CD4-positive, alpha-beta T cell treated with Interleukin-15 for 1 hour (primary cell): ENCODE data around the gene AMT.
"Not testable (repeated sequence)": the region's sequence is repeated elsewhere in the genome, so short reads cannot be mapped to it uniquely, and the experiment has no call there.

Experiments used
- DNase-seq: peaks from one replicate; pipeline ENCODE4 v3.0.0-alpha.2; 2020

The AMT gene

DNA sequence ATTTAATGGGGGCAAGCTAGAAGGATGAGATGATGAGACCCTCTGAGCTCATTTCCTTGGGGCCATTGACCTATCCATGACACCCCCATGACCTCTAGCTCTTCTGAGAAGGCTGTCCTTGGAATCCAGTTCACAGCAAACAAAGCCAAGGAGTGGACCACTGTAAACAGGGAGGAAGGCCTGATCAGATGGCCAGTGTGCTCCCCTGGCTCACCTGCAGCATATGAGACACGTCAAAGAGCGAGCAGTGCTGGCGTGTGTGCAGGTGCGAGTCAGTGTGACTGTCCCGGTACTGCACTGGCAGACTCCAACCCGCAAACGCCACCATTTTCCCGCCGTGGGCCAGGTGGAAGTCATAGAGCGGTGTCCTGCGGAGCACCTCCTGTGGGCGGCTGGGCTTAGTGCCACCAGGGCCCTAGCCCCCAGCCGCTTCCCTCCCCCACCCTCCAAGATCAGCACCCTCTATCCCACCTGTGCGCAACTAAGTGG, 339 bp downstream of the AMT start:
- DNase-seq: no peak

DNA sequence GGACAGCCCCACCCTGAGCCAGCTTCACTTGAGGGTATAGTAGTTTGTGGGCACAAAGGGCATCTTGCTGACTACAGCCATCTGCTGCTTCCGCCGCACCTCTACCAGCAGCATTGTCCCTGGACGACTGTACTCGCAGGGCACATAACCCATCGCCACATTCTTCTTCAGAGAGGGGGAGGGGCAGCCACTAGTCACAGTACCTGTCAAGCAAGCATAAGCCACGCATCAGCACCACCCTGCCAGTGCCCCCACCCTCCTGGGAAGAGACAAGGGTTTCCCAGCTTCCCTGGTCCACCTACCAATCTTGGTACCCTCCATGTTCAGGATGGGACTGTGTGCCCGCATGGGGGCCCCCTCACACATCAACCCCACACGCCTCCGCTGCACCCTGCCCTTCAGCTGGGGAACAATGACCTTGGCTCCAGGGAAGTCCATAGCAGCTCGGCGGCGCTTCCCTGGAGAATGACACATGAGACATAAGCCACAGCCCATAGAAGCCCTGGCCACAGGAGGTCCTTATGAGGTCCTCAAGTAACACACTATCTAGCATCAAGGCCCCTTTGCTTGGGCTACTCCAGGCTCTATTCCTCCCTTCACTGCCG, 4.7 kb downstream of the AMT start:
- no peak for DNase-seq

DNA sequence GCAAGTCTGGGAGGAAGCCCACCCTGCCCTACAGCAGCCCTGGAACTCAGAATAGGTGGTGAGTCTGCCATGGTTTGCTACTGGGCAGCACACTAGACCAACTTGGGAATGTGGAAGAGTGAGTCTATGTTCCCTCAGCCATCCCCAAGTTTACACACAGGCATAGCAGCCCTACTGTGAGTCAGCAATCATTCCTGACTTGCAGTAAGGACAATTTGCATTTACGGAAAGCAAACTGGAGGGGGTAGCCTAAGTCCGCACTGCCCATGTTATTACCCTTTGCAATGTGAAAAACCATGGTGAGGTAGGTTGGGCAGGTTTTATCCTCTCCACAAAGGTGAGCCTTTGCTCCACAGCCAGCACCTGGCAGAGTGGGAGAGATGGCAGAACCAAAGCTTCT, 5.4 kb downstream of the AMT start:
- DNase-seq: no peak

DNA sequence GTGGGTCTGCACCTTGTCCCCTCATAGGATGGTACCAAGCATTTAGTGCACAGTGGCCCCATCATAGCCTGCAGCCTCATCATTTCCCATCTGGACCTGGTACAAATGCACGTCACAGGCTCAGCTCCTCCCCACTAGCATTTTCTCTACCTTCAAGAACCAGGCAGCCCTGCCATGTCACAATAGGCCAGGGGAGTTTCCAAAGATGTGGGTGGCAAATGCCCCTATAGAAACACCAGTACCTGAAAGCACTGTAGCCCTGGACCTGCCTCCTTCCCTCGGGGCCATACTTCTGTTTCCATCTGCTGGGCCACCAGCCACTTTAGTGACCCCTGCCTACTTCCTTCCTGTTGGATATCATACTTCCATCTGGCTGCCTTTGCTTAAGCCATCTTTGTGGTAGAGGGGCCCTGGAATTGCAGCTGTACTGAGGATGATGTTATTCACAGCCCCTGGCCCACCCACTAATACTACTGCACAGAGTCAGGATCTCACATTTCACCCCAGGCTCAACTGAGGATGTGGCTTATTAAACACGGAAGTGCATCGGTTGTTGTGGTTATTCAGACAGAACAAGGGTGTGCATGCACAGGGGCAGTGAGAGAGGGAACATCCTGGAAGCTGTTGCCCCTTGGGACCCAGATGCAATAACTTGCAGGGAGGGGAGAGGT, 6.2 kb downstream of the AMT start:
- peak; percentile 81 for DNase-seq

DNA sequence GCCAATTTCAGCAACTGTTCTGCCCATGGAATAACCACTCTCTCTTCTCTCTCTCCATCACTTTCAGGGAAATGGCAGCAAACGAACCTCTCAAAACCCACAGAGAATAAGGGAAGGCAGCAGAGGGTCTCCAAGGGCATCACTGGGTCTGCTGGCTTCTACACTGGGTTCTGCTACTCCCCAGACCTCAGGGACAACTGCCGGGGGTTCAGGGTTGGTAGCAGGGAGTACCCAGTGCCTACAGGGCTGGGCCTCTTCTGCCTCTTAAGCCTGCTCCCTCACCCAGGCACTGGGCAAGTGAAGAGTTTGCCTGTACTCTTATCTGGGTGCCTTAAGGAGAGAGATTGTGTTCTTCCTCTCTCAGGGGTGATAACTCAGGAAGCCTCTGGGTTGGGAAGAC, 7.5 kb downstream of the AMT start:
- no peak for DNase-seq

DNA sequence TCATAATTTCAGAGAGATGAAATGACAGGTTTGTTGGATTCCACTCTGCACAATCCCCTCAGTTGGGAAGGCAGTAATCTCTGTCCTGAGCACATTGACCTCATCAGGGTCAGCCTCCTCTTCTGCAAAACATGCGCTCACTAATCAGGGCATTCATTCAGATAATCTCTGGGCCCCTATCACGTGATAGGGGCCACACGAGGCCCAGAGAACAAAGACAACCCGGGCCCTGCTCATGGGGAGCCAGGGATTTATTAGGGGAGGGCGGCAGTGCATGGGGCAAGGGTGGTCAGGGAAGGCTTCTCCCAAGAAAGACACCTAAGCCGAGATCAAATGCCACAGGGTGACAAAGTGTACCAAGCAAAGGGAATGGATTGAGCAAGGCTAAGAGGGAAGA, 8.9 kb downstream of the AMT start:
- DNase-seq: no peak

DNA sequence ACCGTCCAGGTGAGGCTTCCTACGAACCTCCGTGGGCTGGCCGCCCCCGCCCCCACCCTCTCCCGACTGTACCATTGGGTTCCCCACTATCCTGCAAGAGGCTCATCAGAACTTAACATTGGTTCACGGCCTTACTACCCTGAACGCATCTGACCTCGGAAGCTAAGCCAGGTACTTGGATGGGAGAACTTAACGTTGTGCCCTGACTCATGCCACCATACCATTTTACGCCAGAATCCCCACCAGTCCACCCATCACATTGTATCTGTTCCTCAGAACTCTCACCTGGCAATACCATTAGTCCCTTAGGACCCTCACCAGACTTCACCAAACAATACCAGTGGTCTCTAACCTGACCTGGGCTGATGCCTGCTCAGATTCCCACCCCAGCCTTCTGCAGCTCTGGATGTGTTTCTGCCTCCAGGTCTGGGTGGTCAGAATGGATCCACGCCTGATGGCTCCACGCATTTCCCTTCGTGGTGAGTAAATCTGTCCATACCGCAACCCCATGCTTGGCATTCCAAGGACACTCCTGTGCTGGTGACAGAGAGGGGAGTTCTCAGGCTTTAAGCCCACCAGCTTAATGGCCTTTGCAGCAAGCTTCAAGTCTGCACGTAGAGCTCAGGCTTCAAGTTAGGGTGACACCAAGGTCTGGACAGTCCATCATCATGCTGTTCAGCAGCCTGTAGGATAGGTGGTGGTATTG, 9.5 kb downstream of the AMT start:
- DNase-seq: no peak

DNA sequence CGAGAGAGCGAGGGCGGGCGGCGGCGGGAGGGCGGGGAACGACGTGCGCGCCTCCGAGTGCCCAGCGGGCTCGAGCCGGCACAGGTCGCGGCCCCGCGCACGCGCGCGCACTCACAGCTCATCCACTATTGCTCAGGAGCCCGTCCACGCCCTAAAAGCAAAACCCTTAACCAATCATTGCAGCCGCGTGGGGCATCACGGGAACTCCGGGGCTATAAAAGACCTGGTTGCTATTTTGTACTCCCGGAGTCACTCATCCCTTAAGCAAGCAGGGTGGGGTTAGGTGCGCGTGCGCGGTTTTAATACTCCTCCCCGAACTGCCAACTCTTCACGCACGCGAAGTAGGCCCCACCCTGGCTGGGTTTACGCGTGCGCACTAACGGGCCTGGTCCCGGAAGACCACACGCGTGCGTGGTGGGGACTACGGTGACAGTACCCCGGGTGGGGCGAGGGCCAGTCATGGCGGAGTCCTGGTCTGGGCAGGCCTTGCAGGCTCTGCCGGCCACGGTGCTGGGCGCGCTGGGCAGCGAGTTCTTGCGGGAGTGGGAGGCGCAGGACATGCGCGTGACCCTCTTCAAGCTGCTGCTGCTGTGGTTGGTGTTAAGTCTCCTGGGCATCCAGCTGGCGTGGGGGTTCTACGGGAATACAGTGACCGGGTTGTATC, 10.2 kb downstream of the AMT start, which contains the start of the genes RHOA and TCTA:
Gene RHOA, minus strand, starts transcription at position 9 of the 664 bp plus-strand sequence. CDS start 36,387 bp downstream, outside the sequence.
Gene TCTA, plus strand, starts transcription at position 456 of the 664 bp plus-strand sequence. Its CDS starts 4 bp downstream, at position 460.
- DNase-seq: peak; percentile 100

DNA sequence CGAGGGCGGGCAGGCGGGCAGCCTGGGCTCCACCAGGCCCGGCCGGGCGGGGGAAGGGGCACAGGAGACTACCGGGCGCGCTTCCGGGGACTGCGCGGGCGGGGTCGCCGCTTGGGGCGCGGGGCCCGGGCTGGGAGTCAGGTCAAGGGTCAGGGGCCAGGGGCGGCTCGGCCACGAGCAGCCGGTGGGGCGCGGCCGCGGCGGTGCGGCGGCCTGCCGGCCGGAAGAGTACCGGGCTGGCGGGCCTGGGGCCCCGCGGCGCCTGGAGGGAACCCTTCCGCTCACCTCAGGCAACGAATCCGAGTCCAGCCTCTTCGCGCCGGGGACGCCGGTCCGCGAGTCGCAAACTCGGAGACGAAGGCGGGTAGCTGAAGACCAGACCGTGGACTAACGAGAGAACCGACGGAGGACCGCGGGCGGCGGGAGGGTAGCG, 10.7 kb downstream of the AMT start:
- peak; percentile 60 for DNase-seq

DNA sequence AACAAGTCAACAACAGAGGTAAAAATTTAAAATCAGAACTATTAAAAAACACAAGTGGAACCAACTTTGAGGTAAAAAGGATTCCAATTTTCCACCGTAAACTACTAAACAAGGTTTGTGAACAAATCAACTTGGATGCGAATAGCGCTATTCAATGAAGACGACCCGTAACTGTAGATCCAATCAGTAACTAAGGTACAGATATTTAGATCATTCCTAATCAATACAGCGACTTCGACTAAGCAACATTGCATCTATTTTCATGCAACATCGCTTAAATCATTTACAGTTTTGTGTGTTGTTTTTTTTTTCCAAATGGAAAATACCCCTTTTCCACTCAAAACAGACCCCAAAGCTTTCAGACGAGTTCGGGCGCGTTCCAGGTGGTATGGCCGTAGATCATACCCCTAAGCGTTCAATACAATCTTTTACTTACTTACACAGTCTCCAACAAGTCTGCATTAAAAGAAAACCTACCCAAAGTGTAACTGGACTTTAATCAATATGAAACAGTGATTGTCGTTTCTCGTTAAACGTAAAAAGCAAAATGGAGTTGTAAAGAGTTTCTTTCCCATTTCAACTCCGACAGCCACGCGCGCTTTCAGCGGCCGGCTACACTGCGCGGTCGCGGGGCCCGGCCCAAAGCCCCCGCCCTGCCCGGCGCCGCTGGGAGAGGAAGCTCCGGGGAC, 11.3 kb downstream of the AMT start:
- DNase-seq: no peak

DNA sequence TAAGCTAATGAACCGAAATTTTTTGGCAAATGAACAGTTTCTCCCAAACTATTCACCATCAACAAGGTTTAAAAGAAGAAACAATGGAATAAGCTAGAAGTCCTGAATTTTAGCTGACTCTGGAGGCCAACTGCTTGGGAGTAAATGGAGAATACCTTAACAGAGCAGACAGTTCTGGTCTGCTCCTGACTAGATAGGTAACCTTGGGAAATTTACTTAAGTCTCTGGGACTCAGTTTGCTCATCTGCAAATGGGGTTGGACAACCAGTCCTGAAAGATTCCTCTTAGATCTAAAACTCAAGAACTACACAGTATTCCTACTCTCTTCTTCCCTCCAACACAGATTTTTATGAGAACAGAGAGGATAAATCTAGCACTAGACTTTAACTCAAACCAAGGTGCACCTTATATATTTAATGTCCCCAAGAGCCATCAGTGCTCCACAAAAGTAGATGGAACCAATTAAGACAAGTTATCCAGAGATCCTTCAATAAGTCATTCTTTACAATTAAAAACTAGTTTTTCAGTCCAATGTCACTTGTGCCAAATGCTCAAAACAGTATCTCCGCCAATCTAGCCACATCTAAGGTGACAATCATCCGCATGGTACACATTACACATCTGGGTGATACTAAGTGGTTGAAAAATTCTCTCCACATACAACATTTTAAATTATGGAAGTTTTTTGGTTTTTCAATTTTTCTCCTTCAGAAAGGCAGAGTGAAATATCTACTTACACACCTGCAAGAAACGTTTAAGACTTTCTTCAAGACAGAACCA, 12.0 kb downstream of the AMT start:
- DNase-seq: no peak

DNA sequence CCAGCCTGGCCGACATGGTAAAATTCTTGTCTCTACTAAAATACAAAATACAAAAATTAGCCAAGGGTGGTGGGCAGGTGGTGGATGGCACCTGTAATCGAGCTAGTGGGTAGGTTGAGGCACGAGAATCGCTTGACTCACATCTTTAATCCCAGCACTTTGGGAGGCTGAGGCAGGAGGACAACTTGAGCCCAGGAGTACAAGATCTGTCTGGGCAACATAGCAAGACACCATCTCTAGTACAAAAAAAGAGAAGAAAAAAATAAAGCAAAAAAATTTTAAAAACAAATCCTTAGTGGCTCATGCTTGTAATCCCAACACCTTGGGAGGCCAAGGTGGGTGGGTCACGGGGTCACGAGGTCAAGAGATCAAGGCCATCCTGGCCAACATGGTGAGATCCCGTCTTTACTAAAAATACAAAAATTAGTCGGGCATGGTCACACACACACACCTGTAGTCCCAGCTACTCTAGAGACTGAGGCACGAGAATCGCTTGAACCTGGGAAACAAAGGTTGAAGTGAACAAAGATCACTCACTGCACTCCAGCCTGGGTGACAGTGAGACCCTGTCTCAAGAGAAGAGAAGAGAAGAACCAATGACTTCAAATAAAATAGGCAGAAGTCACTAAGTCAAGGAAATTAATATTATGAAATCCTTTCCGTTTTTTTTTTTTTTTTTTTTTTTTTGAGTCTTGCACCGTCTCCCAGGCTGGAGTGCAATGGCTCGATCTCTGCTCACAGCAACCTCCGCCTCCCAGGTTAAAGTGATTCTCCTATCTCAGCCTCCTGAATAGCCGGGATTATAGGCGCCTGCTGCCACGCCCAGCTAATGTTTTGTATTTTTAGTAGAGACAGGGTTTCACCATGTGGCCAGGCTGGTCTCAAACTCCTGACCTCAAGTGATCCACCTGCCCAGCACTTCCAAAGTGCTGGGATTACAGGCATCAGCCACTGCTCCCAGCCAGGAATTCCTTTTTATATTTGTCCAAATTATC, 15.4 kb downstream of the AMT start:
- no peak for DNase-seq

DNA sequence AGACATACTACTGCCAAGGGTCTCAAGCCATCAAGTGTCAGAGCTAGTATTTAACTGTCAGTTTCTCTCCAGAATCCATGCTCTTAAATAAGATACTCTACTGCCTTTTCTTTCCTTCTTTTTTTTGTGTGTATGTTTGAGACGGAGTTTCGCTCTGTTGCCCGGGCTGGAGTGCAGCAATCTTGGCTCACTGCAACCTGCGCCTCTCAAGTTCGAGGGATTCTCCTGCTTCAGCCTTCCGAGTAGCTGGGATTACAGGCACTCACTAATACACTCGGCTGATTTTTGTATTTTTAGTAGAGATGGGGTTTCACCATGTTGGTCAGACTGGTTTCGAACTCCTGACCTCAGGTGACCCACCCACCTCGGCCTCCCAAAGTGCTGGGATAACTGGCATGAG, 16.7 kb downstream of the AMT start:
- DNase-seq: not testable (repeated sequence)

DNA sequence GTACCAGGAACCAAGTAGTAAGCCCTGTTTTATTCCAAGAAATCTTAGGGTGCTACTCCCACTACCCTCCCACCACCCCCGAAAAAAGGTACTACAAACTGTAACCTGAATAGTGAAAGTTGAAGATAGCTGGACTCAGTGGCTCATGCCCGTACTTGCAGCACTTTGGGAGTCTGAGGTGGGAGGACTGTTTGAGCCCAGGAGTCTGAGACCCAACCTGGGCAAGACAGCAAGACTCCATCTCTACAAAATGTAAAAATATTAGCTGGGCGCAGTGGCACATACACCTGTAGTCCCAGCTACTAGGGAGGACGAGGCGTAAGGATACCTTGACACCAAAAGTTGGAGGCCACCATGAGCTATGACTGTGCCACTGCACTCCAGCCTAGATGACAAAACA, 18.4 kb downstream of the AMT start:
- DNase-seq: no peak

DNA sequence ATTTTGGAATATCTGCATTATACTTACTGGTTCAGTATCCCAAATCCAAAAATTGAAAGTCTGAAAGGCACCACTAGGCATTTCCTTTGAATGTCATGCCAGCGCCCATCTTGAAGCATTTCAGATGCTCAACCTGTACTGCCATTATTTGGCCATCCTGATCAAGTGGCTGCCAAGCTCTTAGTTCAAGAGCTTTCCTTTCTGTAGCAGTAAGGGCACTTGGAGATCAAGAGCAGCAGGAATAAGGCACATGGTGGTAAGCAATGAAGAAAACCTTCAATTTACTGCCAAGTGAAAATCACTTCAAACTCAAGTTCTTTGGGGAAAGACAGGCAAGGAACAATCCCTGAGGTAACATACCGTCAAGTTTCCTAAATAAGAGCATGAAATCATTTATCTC, 20.5 kb downstream of the AMT start:
- no peak for DNase-seq

DNA sequence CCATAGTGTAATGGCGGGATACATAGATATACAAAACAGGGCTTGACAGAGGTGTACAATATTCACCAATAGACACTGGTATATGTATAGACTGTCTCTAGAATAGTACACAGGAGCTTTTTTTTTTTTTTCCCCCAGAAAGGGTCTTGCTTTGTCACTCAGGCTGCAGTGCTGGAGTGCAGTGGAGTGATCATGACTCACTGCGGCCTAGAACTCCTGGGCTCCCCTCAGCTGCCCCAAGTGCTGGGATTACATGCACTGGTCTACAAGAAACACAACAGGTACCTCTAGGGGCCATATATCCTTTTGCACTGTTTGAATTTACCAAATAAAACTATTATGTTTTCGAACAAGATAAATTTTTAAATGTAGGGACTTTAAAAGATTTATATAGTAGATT, 22.8 kb downstream of the AMT start:
- no peak for DNase-seq

DNA sequence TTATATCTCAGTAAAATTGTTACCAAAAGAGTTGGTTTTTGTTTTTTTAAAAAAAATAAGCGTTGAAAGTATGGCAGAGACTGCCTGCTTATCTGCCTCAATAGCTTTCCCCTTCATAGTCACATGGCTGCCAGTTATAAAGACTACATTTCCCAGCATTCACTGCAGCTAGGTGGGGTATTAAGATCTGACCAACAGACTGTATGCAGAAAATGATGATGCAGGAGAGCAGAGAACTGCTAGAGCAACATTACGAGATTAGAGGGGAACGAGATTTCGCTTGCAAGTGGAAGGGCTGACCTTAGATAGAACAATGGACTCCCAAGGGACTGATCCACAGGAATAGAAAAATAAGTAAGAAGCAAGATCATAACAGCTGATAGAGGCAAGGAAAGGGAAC, 24.8 kb downstream of the AMT start:
- no peak for DNase-seq

DNA sequence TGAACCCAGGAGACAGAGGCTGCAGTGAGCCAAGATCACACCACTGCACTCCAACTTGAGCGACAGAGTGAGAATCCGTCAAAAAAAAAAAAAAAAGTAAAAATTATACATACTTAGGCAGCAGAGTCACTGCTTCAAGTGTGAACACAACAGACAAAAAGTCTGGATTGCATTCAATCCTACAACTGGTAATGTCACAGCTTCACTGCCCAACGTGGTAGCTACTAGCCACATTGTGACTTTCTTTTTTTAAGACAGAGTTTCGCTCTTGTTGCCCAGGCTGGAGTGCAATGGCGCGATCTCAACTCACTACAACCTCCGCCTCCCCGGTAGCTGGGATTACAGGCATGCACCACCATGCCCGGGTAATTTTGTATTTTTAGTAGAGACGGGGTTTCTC, 31.0 kb downstream of the AMT start:
- not testable (repeated sequence) for DNase-seq

DNA sequence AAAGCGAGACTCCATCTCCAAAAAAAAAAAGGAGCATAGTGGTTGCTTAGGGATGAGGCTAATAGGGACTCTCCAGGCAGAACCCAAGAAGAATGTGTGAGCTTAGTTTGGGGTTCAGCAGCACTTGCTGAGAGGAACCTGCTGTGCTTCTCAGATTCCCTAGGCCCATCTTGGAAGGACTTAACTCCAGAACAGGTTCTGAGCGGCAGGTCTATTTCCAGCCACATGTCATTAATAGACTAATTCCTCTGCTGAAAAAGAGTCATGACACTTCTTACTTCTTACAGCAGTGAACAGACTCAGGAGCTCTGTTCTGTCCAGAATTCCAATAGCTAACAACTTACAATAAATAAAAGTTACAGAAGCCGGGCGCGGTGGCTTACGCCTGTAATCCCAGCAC, 33.0 kb downstream of the AMT start:
- no peak for DNase-seq

DNA sequence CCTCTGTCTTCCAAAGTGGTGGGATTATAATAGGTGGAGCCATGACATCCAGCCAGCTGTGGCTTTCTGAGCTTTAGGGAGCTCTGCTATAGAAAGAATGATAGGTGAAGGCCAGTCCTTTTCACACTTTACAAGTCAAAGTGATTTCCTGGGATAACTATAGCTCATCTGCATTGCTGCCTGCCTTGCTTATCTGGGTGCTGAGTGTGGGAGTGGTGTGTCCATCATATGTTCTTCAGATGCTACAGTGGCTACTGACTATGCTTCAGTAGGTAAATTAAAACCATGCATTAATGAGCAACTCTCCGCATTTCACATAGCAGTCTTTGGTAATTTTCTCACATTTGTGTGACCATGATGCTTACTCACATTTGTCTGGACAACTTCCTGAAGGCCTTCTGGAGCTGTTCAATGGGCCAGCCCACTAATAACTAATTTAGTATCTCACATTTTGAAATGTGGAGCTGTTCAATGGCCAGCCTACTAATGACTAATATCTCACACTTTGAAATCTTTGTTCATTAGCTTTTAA, 33.9 kb downstream of the AMT start:
- DNase-seq: no peak
